CD4-positive, alpha-beta T cell treated with Interleukin-17A for 1 hour (primary cell): ENCODE measurements around the gene TENT4B.
"Not testable (repeated sequence)": the region's sequence is repeated elsewhere in the genome, so short reads cannot be mapped to it uniquely, and the experiment has no call there.

Experiments used
- DNase-seq: peaks from one replicate; pipeline ENCODE4 v3.0.0-alpha.2; 2020

The TENT4B gene

GRCh38 chr16:50238868-50239301, 85.8 kb downstream of the TENT4B start:
- no peak for DNase-seq

- not testable (repeated sequence) for DNase-seq
Observed at GRCh38 chr16:50243024-50243423, 89.9 kb downstream of the TENT4B start.

- DNase-seq: no peak
Observed at GRCh38 chr16:50244140-50244503, 91.0 kb downstream of the TENT4B start.

GRCh38 chr16:50244504-50245416, 91.7 kb downstream of the TENT4B start:
- DNase-seq: no peak

GRCh38 chr16:50245417-50246298, 92.6 kb downstream of the TENT4B start:
- DNase-seq: peak; percentile 37

- no peak for DNase-seq
Observed at GRCh38 chr16:50246299-50247122, 93.4 kb downstream of the TENT4B start.

GRCh38 chr16:50247123-50247905, 94.2 kb downstream of the TENT4B start:
- DNase-seq: no peak

GRCh38 chr16:50247906-50248608, 95.0 kb downstream of the TENT4B start:
- no peak for DNase-seq

GRCh38 chr16:50248845-50249244, 95.7 kb downstream of the TENT4B start:
- no peak for DNase-seq

GRCh38 chr16:50251375-50252081, 98.4 kb downstream of the TENT4B start:
- DNase-seq: no peak

- DNase-seq: no peak
Observed at GRCh38 chr16:50252082-50252611, 99.0 kb downstream of the TENT4B start.

- DNase-seq: no peak
Observed at GRCh38 chr16:50252874-50253513, 99.9 kb downstream of the TENT4B start.

GRCh38 chr16:50253514-50253910, 100.4 kb downstream of the TENT4B start:
- DNase-seq: no peak

GRCh38 chr16:50254072-50254471, 101.0 kb downstream of the TENT4B start:
- no peak for DNase-seq

GRCh38 chr16:50255538-50255937, 102.4 kb downstream of the TENT4B start:
- no peak for DNase-seq

GRCh38 chr16:50256604-50257003, 103.5 kb downstream of the TENT4B start:
- no peak for DNase-seq

GRCh38 chr16:50257876-50258275, 104.8 kb downstream of the TENT4B start:
- no peak for DNase-seq

GRCh38 chr16:50259334-50260205, 106.5 kb downstream of the TENT4B start:
- DNase-seq: no peak
